HG02981 (cell line): ENCODE data around the gene MEOX1.

Source experiments
- ATAC-seq: cut with Tn5 transposase; IDR thresholded peaks from one replicate; pipeline ENCODE4 v1.9.1; 2021; ENCODE audit warnings: mild to moderate bottlenecking, moderate library complexity; ENCODE audit not compliant: unreplicated experiment

Gene MEOX1

GRCh38 chr17:43680461-43680860, 18.7 kb upstream of the MEOX1 start:
- no peak for ATAC-seq

DNA sequence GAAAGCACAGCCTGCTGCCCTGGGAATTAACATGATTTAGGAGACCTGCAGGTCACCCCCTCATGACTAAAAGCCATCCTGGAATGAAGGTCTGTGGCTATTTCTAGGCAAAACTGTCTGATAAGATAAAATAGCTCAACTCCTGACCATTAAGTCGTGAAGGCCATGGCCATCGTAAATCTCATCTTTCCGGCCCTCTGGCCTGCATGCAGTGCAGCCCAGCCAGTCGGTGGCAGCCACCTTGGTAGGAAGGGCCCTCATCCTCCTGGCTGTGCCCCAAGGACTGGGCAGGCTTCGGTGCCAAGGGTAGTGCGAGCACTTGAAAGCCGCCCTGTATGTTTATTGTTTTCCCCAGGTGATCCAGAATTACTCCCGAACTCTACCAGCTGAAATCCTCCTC, 18.2 kb upstream of the MEOX1 start:
- ATAC-seq, result no peak

DNA sequence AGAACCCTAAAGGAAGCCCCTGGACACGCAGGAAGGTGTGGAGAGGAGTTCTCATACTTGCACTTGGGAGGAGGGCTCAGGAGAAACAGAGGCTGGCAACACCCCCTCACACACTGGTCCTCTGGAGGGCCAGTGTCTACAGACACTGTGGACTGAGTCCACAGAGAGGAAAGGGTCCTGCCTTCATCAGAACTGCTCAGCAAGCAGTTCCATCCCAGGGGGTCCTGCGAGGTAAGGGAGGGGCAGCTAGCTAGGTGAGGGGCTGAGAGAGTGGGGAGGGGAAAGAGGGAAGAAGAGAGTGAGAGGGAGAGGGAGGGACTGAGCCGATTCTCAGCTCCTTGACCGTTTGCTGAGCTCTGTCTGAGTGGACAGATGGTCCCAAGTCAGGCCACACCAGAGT, 17.7 kb upstream of the MEOX1 start:
- no peak for ATAC-seq

GRCh38 chr17:43676471-43676870, 14.7 kb upstream of the MEOX1 start:
- ATAC-seq, result no peak

GRCh38 chr17:43674394-43674793, 12.7 kb upstream of the MEOX1 start:
- no peak for ATAC-seq

DNA sequence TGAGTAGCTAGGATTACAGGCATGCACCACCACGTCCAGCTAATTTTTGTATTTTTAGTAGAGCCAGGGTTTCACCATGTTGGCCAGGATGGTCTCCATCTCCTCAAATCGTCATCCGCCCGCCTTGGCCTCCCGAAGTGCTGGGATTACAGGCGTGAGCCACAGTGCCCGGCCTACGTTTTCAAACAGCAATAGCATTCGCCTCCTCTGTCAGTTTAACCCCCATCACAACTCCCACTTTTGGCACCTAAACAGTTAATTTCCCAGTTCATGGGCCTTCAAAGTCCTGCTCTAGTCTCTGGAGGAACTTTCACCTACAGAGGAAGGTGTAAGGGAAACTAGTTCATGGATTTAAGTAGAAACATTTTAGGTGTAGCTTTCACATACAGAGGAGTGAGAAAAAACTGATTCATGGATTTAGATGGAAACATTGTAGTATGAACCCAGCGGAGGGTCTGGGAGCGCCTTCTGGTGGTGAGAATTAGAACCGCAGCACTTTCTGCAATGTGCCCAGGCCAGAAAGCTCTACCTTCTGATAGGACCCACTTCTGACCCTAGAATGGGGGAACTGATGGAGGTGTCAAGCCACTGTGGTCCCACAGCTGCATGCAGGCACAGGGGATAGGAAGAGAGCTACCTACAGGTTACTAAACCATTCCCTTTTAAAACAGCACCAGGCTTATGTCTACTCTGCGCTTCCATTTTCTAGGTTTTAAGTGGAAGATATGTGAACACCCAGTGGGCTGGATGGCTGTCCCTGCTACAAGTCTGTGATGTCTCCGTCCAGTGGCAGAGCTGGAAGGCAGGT, 12.0 kb upstream of the MEOX1 start:
- ATAC-seq, result no peak

DNA sequence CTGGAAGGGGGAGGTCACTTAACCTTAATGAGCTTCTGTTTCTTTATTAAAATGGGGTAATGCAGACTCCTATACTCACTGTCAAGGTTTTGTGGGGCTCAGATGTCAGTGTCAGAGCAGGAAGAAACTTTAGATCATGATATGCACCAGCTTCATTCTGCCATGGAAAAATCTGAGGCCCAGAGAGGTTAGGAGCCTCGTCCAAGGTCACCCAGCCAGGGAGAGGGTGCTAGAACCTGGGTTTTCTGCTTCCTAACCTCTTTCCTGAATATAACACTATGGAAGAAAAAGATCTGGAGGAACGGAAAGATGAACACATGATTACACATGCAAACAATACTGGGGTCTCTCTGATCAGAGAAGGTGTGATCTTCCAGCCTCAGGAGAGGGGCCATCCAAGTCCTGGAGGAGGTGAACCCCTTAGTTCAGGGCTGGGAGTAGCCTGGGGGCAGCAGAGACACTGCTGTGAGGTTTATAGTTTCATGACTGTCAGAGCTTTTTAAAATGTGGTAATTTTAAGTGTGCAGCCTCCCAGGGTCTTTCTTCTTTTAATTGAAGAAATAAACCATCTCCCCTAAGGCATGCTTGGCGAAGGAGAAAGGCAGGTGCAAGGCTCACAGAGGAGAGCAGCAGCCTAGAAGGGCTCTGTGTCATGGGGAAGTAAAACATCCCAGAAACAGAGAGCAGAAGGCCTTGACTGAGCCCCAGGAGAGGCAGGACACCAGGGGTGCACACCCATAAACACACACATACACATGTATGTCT, 10.2 kb upstream of the MEOX1 start:
- ATAC-seq, result no peak

DNA sequence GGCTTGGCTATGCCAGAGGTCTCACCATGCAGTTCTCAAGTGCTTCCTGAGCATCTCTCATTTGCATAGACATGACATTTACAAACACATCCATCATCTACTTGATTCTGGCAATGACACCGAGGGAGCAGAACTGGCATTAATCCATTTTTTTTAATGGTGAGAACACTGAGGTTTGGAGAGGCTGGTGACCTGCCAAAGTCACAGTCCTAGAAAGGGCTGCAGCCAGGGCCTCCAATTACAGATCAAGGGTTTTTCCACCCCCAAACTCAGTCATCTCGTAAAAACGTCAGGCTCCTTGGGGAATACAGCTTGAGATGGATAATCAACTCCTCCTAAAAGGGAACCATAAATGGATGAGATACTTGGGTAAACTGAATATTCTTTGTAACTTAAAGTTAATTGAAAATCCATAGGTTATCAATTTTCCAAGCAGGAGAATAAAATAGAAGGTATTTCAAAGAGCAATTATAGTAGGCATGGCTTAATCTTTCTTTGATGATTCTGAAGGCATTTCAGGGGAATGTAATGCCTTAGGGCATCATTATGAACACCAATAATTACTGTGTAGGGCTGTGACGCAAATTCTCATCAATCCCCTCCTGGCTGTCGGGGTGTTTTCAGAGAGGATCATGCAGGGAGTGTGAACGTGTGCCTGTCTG, 9.4 kb upstream of the MEOX1 start:
- ATAC-seq, result no peak

- ATAC-seq, result no peak
Measured at GRCh38 chr17:43670645-43671030, 8.9 kb upstream of the MEOX1 start.

- no peak for ATAC-seq
Measured at GRCh38 chr17:43669971-43670644, 8.4 kb upstream of the MEOX1 start.

GRCh38 chr17:43667947-43668348, 6.2 kb upstream of the MEOX1 start:
- no peak for ATAC-seq

- no peak for ATAC-seq
Measured at GRCh38 chr17:43667506-43667905, 5.8 kb upstream of the MEOX1 start.

GRCh38 chr17:43665937-43666236, 4.2 kb upstream of the MEOX1 start:
- ATAC-seq, result no peak

DNA sequence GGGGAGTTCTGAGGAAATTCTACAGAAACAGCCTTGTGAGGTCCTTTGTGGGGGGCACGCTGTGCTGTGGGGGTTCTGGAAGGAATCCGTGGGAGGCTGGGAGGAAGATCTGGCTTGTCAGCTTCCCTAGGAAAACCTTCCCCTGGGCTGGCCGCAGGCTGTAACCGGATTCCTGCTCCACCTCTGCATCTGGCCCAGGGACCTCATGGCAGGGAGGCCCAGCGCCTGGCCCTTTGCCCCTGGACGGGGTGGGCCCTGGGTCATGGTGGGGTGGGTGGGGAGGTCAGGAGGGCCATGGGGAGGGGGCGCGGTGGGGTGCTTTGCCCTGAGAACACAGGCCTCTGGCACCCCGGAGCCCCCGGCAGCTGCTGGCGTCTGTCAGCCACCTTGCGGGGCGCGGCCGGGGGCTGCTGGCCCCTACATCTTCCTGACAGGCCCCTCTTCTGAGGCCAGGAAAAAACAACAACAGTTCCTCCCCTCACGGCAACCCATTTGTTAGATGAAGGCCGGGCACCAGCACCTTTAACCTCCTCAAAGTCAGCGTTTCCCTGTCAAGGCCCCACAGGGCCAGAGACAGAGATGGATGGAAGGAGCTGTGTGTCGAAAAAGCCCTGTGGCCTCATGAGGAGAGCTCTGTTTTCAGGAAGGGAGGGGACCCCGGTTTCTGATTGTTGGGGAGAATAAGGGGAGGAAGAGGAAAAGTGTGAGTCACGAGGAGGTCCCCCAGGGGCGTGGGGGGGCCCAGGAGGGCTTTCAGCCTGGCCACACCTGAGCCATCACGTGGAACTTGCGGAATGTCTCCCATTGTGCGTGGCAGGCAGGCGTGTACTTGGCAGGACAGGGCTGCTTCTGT, 3.6 kb upstream of the MEOX1 start:
- ATAC-seq, result no peak

GRCh38 chr17:43664096-43664495, 2.4 kb upstream of the MEOX1 start:
- no peak for ATAC-seq

DNA sequence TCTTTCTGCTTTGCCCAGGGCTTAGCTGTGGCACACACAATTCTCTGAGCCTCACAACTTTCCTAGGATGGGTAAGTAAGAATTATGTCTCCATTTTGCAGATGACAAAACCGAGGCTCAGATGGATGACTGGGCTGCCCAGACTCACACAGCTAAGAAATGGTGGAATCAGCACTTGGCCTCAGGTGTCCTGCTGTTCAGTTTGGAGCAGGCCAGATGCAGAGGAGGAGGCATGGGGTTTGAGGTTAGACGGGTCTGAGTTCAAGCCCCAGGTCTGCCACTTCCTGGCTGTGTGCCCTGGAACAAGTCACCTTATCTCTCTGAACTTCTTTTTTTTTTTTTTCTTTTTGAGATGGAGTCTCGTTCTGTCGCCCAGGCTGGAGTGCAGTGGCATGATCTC, 1.7 kb upstream of the MEOX1 start:
- no peak for ATAC-seq

DNA sequence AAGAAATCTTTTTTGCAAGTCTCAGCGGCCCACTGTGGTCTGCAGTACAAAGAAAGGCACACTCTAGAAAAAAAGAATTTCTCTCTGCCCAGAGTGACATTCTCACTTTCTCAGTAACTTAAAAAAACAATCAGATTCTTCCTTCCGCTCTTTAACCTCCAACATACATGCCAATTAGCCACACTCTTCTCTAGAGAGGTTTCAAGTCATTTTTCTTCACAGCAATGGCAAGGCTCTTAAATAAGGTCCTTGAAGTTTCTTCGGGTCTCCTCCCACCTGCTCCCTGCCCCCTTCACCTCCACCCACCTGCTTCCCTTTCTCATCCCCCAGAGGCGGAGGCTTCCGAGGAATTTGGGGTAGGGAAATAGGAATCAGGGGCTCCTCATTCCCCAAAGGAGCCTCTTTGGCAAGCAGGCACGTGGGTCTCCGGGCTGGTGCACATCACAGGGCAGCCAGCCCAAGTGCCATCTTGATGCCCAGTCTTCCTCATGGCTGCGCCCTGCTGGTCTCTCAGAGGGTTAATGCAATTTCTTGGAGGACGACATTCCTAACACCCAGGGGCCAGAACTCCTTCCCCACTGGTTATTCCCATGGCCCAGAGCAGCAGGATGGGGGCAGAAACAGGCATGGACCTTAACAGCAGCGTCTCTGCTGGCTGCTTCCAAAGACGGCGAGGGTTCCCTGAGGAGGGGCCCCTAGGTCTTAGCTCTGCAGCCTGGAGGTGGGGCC, 855 bp upstream of the MEOX1 start:
- ATAC-seq, result no peak

DNA sequence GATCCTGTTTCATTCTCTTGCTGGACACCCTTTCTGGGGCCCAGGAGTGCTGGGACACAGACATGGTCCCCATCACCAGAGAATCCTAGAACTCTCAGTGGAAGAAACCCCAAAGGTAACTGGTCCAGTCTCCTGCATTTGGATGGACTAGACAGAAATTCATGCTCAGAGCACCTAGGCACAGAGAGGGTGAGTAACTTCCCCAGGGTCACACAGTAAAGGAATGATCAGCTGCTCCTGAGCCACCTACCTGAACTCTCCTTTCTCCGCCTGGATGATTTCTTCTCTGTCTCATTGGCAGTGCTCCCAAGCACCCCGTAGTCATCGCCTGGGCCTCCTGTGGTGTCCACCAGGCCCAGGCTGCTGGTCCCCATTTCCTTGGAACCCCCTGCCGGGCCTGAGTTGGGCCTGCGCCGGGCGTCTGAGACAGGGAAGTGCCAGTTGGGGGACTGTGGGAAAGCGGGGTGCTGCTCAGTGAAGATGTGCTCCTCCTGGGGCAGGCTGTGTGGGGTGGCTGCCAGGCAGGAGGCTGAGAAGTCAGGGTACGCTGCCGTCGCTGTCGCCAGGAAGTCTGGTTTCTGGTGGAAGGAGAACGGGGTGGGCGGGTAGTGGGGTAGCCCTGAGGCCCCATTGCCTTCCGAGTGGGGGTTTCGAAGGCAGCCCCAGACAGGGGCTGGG, 767 bp downstream of the MEOX1 start:
- ATAC-seq, result no peak

DNA sequence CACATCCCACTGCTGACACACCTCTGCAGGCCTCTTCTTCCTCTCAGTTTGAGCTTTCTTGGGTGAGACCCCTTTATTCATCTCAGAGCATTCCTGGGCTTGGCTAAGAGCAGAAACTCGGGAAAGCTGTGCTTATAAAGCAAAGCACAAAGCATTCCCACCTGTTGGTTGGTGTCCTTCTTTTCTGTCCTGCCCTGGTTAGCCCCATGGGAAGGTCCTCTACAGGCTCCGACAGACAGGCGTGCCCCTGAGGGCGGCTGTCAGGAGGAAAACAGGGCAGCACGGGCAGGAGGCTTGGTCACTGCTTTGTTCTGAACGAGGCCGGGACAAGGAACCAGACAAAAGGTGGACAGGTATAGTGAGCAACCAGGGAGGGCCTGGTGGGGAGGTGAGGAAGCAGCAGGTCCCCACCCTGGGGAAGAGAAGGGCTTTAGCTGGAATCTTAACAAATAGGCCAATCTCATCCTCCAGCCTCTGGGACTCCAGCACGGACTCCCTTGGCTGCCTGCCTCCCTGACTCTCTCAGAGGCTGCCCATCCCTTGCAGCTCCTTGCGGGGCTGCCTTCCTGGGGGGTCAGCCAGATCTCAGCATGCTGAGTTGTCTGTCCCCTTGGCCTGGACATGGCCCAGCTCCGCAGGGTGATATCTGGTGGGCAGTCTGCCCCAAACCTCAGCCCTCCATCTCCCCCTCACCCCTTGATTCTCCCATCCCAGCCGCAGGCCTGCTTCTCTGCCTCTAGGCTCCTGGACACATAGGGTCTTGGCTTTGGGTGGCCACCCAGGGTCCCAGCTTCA, 1.7 kb downstream of the MEOX1 start:
- no peak for ATAC-seq
